HG03095 (cell line): ENCODE results near the gene GPATCH4.

ENCODE experiments used
- ATAC-seq: cut with Tn5 transposase; IDR thresholded peaks from one replicate; pipeline ENCODE4 v1.9.1; 2021; ENCODE audit warnings: moderate library complexity; ENCODE audit not compliant: unreplicated experiment

Gene GPATCH4

DNA sequence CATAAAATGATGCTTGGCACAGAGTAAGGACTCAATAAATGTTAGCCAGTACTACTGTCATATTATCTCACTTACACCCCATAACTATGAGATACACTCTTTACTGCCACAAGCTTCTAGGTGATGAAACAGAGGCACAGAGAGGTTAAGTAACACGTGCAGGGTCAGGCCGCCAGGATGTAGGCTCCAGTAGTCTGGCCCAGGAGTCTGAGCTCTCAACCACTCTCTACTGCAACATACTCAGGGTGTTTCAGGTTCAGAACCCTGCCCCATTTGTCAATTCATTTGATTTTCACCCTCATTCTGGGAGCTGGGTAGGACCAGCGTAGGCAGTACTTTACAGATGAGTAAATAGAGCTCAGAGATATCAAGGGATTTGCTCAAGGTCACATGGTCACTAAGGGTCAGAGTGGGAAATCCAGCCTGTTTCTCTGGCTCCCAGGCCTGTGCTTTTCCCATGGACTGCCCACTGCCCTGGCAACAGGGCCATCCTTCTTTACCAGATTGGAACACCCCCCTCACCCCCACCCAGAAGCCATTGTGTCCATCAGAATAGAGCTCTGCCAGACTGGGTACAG, 50.1 kb downstream of the GPATCH4 start:
- ATAC-seq = no peak

GRCh38 chr1:156550346-156550745, 50.9 kb downstream of the GPATCH4 start:
- ATAC-seq = no peak

GRCh38 chr1:156549831-156550230, 51.4 kb downstream of the GPATCH4 start:
- ATAC-seq = no peak

GRCh38 chr1:156549390-156549789, 51.9 kb downstream of the GPATCH4 start:
- ATAC-seq = no peak

- no peak for ATAC-seq
Observed at GRCh38 chr1:156547982-156548381, 53.3 kb downstream of the GPATCH4 start.

GRCh38 chr1:156547434-156547833, 53.8 kb downstream of the GPATCH4 start:
- no peak for ATAC-seq

DNA sequence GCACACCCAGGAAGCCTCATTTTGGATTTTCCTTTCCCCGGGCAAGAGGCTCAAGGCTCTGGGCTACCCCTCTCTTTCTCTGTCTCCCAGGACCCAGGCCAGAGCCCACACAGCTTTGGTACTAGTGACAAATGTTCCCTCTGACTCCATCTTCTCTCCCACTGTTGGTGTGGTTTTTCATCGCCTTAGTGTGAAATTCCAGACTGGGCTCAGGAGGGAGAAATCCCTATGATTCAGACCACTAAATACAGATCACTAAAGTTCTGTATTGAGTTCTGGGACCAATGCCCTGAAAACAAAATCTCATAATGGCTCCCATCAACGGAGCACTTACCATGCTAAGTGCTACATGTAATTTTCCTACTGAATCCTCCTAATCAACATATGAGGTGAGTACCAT, 55.0 kb downstream of the GPATCH4 start:
- no peak for ATAC-seq

DNA sequence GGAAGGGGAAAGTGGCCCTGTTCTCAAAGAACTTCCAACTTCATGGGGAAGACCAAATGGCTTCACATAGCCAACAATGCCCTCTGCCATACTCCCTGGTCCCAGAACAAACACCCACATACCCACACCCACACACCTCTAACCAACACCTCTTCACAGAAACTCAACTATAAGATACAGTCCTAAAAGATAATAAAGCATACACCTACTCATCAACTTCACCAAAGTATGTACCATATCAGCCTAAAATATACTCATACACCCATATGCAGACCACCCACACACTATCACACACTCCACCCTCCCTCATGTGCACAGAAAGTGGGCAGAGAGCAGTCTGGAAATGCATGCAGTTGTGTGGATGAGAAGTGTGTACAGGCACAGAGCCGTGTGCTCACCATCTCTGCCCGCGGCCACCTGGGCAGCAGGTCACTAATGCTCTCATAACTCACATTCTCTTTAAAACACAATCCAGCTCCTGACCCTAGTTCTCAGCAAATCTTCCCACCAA, 56.6 kb downstream of the GPATCH4 start:
- no peak for ATAC-seq
